ENCODE data around the gene RAB34. TPM values are rescaled to one million over a fixed set of nuclear protein-coding genes. Genes with fewer than 3 reads are reported as not detected.

The RAB34 gene
- total and polyA plus RNA-seq, 9 of the 15 experiments (the other 6 are each of a cell fraction or from before 2014, with no cell fraction given) = 0.07 to 3.8 (median 0.46) TPM; not detected in 1

- TF ChIP-seq SFPQ (IDR thresholded peaks at IDR 0.05; ENCODE audit: low read depth, low read length) (no peak), KHSRP (IDR thresholded peaks at IDR 0.05) (no peak), XRCC3 (IDR thresholded peaks at IDR 0.05) (no peak), RBM17 (IDR thresholded peaks at IDR 0.05; ENCODE audit: borderline replicate concordance, low read depth, low read length) (no peak), ESRRB (CRISPR knock-in tag; IDR thresholded peaks at IDR 0.05; ENCODE audit: borderline replicate concordance) (no peak), NR2C2 (CRISPR knock-in tag; IDR thresholded peaks at IDR 0.05) (peak; percentile 80), NR2C2 (tag; IDR thresholded peaks at IDR 0.05) (no peak; the same call in 1 of the 2 replicates), SMARCE1 (IDR thresholded peaks at IDR 0.05) (peak; percentile 51; the same call in 1 of the 2 replicates), E2F6 (IDR thresholded peaks at IDR 0.05; ENCODE audit: borderline replicate concordance in 1 of 2, extremely low read depth in 1 of 2, insufficient read depth in 1 of 2, insufficient read length in 1 of 2, low read depth in 1 of 2, low read length in 1 of 2, poor library complexity in 1 of 2, severe bottlenecking in 1 of 2) (peak; percentile 79 to 89), HDAC1 (IDR thresholded peaks at IDR 0.05) (peak in 1 of 2 experiments; percentile 89; a peak in 2 of 4 replicates), HCFC1 (IDR thresholded peaks at IDR 0.05; ENCODE audit: low read depth, low read length) (peak; percentile 52), POLR2A (conservative IDR thresholded peaks at IDR 0.05) (no peak), ZBTB7A (IDR thresholded peaks at IDR 0.05; ENCODE audit: borderline replicate concordance, control insufficient read depth, low read depth, low read length) (peak; percentile 82; the same call in 1 of the 2 replicates), HMGN3 (IDR thresholded peaks at IDR 0.05; ENCODE audit: borderline replicate concordance, extremely low read depth, insufficient read length, low read depth, low read length) (peak; percentile 70), ZNF174 (CRISPR knock-in tag; IDR thresholded peaks at IDR 0.05) (no peak), CREB1 (IDR thresholded peaks at IDR 0.05) (peak; percentile 13; the same call in 1 of the 2 replicates), CREB1 (CRISPR knock-in tag; IDR thresholded peaks at IDR 0.05) (peak; percentile 41; the same call in 1 of the 2 replicates), MIER1 (IDR thresholded peaks at IDR 0.05; ENCODE audit: low read depth) (no peak), PURB (CRISPR knock-in tag; IDR thresholded peaks at IDR 0.05; ENCODE audit: low read depth) (no peak), KAT2B (IDR thresholded peaks at IDR 0.05; ENCODE audit: low read depth, low read length) (no peak), NCOA6 (IDR thresholded peaks at IDR 0.05) (no peak), SMARCA5 (IDR thresholded peaks at IDR 0.05) (no peak), ZNF398 (CRISPR knock-in tag; IDR thresholded peaks at IDR 0.05) (no peak), RUNX1 (IDR thresholded peaks at IDR 0.05; ENCODE audit: low read depth) (no peak), KDM5B (IDR thresholded peaks at IDR 0.05; ENCODE audit: insufficient replicate concordance, low read depth, low read length) (peak; percentile 38)
Measured at GRCh38 chr17:28726627-28727491, 9.2 kb upstream of the RAB34 start (continued).
